SU-DHL-6 (cell line): ENCODE measurements around the gene ZNF507.

ENCODE experiments used
- CTCF ChIP-seq: fragments of 200-600 bp; sonication (generic); IDR thresholded peaks from one replicate; pipeline ENCODE4 v1.5.1; 2017; ENCODE audit warnings: antibody characterized with exemption, mild to moderate bottlenecking, low read length, moderate library complexity; ENCODE audit not compliant: insufficient read depth, poor library complexity, severe bottlenecking
- EZH2phosphoT487 ChIP-seq: fragments of 200-600 bp; sonication (generic), shearing (Covaris generic); conservative IDR thresholded peaks from 2 replicates; pipeline ENCODE4 v1.6.1; 2018; ENCODE audit warnings: mild to moderate bottlenecking, antibody characterized with exemption, low read length, moderate library complexity, mixed read lengths

DNA sequence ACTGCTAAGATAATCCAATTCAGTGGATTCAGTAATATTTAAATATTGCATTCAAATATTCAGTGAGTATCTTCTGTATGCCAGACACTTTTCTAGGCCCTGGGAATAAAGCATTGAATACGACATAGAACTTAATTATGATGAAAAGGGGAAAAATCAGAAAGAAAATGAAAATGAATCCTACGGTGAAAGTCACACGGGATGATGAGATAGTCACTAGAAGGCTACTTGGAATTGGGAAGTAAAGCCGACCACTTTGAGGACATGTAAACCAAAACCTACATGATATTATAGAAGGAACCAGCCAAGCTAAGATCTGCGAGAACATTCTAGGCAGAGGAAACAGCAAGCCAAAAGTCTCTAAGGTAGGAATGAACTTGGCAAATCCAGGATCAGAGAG, 70.3 kb downstream of the ZNF507 start:
- TF ChIP-seq CTCF (no peak), EZH2phosphoT487 (no peak)
